ENCODE data around the gene ZNF879. TPM values are rescaled to one million over a fixed set of nuclear protein-coding genes. Genes with fewer than 3 reads are reported as not detected.

Gene ZNF879
- total and polyA plus RNA-seq, 9 of the 15 experiments (the other 6 are each of a cell fraction or from before 2014, with no cell fraction given) = 0.01 to 0.80 (median 0.33) TPM

DNA sequence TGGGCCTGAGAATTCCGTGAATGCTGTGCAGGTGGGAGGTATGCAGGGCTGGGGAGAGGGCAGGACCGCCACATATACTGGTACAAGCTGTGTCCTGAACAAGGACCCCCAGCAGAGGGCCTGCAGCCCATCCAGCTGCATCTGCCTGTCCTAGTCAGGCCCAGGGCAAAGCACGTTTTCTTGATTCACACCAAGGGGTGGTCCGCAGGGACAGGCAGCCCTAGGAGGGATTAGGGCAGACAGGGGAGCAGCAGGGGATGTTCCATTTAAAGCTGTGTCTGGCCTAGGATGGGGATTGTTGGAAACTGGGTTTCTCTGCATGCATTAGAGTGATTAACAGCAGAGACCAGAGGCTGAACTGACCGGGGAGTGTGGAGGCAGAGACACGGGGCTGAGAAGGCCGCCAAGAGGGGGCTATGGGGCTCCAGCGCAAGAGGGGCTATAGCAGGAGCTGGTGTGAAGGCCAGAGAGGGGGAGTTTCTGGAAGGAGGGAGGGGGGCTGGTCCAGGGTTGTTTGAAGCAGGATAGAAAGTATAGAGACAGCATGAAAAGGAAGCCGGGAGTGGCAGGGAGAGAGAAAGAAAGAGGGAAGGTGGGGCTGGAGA is 31.2 kb upstream of the ZNF879 start (continued):
- TF ChIP-seq, protein P1, sequence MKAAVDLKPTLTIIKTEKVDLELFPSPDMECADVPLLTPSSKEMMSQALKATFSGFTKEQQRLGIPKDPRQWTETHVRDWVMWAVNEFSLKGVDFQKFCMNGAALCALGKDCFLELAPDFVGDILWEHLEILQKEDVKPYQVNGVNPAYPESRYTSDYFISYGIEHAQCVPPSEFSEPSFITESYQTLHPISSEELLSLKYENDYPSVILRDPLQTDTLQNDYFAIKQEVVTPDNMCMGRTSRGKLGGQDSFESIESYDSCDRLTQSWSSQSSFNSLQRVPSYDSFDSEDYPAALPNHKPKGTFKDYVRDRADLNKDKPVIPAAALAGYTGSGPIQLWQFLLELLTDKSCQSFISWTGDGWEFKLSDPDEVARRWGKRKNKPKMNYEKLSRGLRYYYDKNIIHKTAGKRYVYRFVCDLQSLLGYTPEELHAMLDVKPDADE (conservative IDR thresholded peaks at IDR 0.05; ENCODE audit: control insufficient read depth, low read depth, low read length) = no peak
- TF ChIP-seq, protein P2, sequence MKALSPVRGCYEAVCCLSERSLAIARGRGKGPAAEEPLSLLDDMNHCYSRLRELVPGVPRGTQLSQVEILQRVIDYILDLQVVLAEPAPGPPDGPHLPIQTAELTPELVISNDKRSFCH (CRISPR knock-in tag; IDR thresholded peaks at IDR 0.05) = no peak
- TF ChIP-seq, protein P2 (tag; IDR thresholded peaks at IDR 0.05) = no peak
- TF ChIP-seq ZNF785 (CRISPR knock-in tag; IDR thresholded peaks at IDR 0.05) (no peak), TAF7 (tag; IDR thresholded peaks at IDR 0.05) (no peak)
- TF ChIP-seq, protein P3, sequence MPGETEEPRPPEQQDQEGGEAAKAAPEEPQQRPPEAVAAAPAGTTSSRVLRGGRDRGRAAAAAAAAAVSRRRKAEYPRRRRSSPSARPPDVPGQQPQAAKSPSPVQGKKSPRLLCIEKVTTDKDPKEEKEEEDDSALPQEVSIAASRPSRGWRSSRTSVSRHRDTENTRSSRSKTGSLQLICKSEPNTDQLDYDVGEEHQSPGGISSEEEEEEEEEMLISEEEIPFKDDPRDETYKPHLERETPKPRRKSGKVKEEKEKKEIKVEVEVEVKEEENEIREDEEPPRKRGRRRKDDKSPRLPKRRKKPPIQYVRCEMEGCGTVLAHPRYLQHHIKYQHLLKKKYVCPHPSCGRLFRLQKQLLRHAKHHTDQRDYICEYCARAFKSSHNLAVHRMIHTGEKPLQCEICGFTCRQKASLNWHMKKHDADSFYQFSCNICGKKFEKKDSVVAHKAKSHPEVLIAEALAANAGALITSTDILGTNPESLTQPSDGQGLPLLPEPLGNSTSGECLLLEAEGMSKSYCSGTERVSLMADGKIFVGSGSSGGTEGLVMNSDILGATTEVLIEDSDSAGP (CRISPR knock-in tag; IDR thresholded peaks at IDR 0.05) = no peak

DNA sequence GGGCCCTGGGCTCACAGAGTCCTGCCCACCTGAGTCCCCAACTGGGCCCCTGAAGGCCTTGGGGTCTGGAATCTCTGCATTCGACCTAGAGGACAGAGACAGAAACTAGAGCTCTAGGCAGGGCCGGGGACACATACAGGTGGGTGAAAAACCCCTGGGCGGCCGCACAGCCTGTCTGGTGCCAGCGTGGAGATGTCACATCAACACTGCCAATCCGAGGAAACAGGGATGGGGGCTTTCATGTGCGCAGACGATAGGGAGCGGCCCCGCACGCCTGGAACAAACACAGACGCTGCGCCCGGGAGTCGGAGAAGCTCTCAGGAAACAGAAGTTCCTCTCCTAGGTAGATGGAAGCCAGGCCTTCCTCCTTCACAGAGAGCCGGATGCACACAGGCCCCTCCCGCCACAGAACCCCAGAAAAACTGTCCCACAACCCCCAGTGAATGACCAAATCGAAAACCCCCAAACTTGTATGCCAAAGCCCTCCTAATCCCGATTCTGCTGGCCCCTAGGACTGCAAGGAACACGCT is 30.3 kb upstream of the ZNF879 start:
- no peak for TF ChIP-seq FOXA3 (CRISPR knock-in tag; conservative IDR thresholded peaks at IDR 0.05 in 1 of 2, IDR thresholded peaks at IDR 0.05 in 1 of 2)
- TF ChIP-seq RUNX1 (IDR thresholded peaks at IDR 0.05; ENCODE audit: low read depth) = no peak
- TF ChIP-seq SRSF1 (IDR thresholded peaks at IDR 0.05; ENCODE audit: low read depth, low read length) = no peak
- TF ChIP-seq THRAP3 (IDR thresholded peaks at IDR 0.05; ENCODE audit: borderline replicate concordance) = no peak
- TF ChIP-seq ZNF644 (tag; IDR thresholded peaks at IDR 0.05; ENCODE audit: low read depth) = no peak
- no peak for TF ChIP-seq HDAC2 (IDR thresholded peaks at IDR 0.05)
- Histone ChIP-seq H3K4me2 (ENCODE audit: insufficient read depth, low read length) (no peak overlapping the region), H3K79me2 (ENCODE audit: control insufficient read depth, insufficient read depth, low read length) (no peaks in the 10 kb centered on the region), H3K4me3 (no peak overlapping the region), H3K36me3 (ENCODE audit: control insufficient read depth, insufficient read depth, low read length) (no peaks in the 10 kb centered on the region), H4K20me1 (replicated peaks; ENCODE audit: control insufficient read depth, insufficient read depth, low read length) (no peaks in the 10 kb centered on the region), H3K27me3 (ENCODE audit: control insufficient read depth in 2 of 2, insufficient read depth in 2 of 2, low read length in 2 of 2) (peaks cover 0 to 48% of the 10 kb centered on the region in 2 experiments; a peak in 2 of 5 replicates), H3K9ac (ENCODE audit: insufficient read depth in 1 of 2, low read depth in 2 of 2, low read length in 2 of 2) (no peak overlapping the region), H3K9me1 (ENCODE audit: control insufficient read depth, insufficient read depth, low read length) (no peaks in the 10 kb centered on the region), H3K9me3 (replicated peaks; ENCODE audit: control insufficient read depth, insufficient read depth, low read depth, low read length) (no peaks in the 10 kb centered on the region), H3K4me1 (replicated peaks in 1 of 2; ENCODE audit: control insufficient read depth in 2 of 2, insufficient read depth in 2 of 2, low read length in 2 of 2) (no peaks in the 10 kb centered on the region), H3K27ac (ENCODE audit: extremely low read depth, low read depth, low read length) (no peak overlapping the region), H2AFZ (ENCODE audit: low read depth, low read length) (no peak overlapping the region)
- ATAC-seq (no peak), DNase-seq (ENCODE audit: extremely low read depth in 1 of 4, low spot score in 3 of 4) (no peak), FAIRE-seq (no peak)
- CTCF ChIA-PET (ENCODE audit: low intra/inter-chr PET ratio) = no interaction called here
- BruUV-seq (replicated peaks) = no TSS peak
- in situ Hi-C loops (cut with MboI) (no loop called here), intact Hi-C loops (cut with micrococcal nuclease) (no loop called here)
- 2% methylated on average over 16 of the region's 20 CpGs for WGBS (ENCODE audit: insufficient coverage, low coverage, missing lambda C conversion rate)
- POLR2A ChIA-PET = no interaction called here

All from K562 (cell line).